ENCODE data around the gene RAD51AP2.

The RAD51AP2 gene

GRCh38 chr2:17543848-17544247 is 25.6 kb upstream of the RAD51AP2 start:
- Histone ChIP-seq H4K20me1 (ENCODE audit: control insufficient read depth, insufficient read depth, low read depth, low read length) (no peaks in the 10 kb centered on the region), H3K27me3 (ENCODE audit: control insufficient read depth, low read length) (peaks cover 31% of the 10 kb centered on the region), H3K36me3 (ENCODE audit: control insufficient read depth, low read length) (no peaks in the 10 kb centered on the region), H3K4me3 (ENCODE audit: low read length) (no peak overlapping the region), H3K79me2 (ENCODE audit: control insufficient read depth, low read length) (no peaks in the 10 kb centered on the region), H3K4me2 (ENCODE audit: low read length) (no peak overlapping the region), H3K9me3 (ENCODE audit: control insufficient read depth, insufficient read depth, low read length) (no peaks in the 10 kb centered on the region), H3K9me2 (replicated peaks; ENCODE audit: control insufficient read depth, low read length) (no peaks in the 10 kb centered on the region), H3K4me1 (ENCODE audit: control insufficient read depth, low read length) (no peaks in the 10 kb centered on the region), H3F3A (ENCODE audit: control insufficient read depth, insufficient read depth) (no peaks in the 10 kb centered on the region), H3K27ac (ENCODE audit: low read depth, low read length) (no peak overlapping the region)
- TF ChIP-seq EZH2phosphoT487 (IDR thresholded peaks at IDR 0.05; ENCODE audit: borderline replicate concordance, low read length), result no peak
- TF ChIP-seq, protein P1, sequence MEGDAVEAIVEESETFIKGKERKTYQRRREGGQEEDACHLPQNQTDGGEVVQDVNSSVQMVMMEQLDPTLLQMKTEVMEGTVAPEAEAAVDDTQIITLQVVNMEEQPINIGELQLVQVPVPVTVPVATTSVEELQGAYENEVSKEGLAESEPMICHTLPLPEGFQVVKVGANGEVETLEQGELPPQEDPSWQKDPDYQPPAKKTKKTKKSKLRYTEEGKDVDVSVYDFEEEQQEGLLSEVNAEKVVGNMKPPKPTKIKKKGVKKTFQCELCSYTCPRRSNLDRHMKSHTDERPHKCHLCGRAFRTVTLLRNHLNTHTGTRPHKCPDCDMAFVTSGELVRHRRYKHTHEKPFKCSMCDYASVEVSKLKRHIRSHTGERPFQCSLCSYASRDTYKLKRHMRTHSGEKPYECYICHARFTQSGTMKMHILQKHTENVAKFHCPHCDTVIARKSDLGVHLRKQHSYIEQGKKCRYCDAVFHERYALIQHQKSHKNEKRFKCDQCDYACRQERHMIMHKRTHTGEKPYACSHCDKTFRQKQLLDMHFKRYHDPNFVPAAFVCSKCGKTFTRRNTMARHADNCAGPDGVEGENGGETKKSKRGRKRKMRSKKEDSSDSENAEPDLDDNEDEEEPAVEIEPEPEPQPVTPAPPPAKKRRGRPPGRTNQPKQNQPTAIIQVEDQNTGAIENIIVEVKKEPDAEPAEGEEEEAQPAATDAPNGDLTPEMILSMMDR (IDR thresholded peaks at IDR 0.05; ENCODE audit: low read depth, low read length, poor library complexity, severe bottlenecking), result no peak

- H3K4me2 ChIP-seq (ENCODE audit: low read length), result no peak overlapping the region
- no peaks in the 10 kb centered on the region for H3F3A ChIP-seq (ENCODE audit: control insufficient read depth, insufficient read depth)
- no peaks in the 10 kb centered on the region for H3K9me3 ChIP-seq (ENCODE audit: control insufficient read depth, insufficient read depth, low read length)
- no peaks in the 10 kb centered on the region for H3K9me2 ChIP-seq (replicated peaks; ENCODE audit: control insufficient read depth, low read length)
- TF ChIP-seq EZH2phosphoT487 (IDR thresholded peaks at IDR 0.05; ENCODE audit: borderline replicate concordance, low read length), result no peak
- TF ChIP-seq, protein P1 (IDR thresholded peaks at IDR 0.05; ENCODE audit: low read depth, low read length, poor library complexity, severe bottlenecking), result no peak
- H3K27me3 ChIP-seq (ENCODE audit: control insufficient read depth, low read length), result peaks cover 36% of the 10 kb centered on the region
- no peaks in the 10 kb centered on the region for H3K79me2 ChIP-seq (ENCODE audit: control insufficient read depth, low read length)
- no peaks in the 10 kb centered on the region for H4K20me1 ChIP-seq (ENCODE audit: control insufficient read depth, insufficient read depth, low read depth, low read length)
- H3K4me3 ChIP-seq (ENCODE audit: low read length), result no peak overlapping the region
- H3K27ac ChIP-seq (ENCODE audit: low read depth, low read length), result no peak overlapping the region
- H3K36me3 ChIP-seq (ENCODE audit: control insufficient read depth, low read length), result no peaks in the 10 kb centered on the region
- no peaks in the 10 kb centered on the region for H3K4me1 ChIP-seq (ENCODE audit: control insufficient read depth, low read length)
These were observed 25.0 kb upstream of the RAD51AP2 start for GRCh38 chr2:17543131-17543660.

GRCh38 chr2:17542471-17542870 is 24.2 kb upstream of the RAD51AP2 start:
- H3K27me3 ChIP-seq (ENCODE audit: control insufficient read depth, low read length), result peaks cover 37% of the 10 kb centered on the region
- no peak overlapping the region for H3K27ac ChIP-seq (ENCODE audit: low read depth, low read length)
- no peaks in the 10 kb centered on the region for H3K79me2 ChIP-seq (ENCODE audit: control insufficient read depth, low read length)
- no peaks in the 10 kb centered on the region for H3K4me1 ChIP-seq (ENCODE audit: control insufficient read depth, low read length)
- no peak overlapping the region for H3K4me3 ChIP-seq (ENCODE audit: low read length)
- no peaks in the 10 kb centered on the region for H3K36me3 ChIP-seq (ENCODE audit: control insufficient read depth, low read length)
- no peak overlapping the region for H3K4me2 ChIP-seq (ENCODE audit: low read length)
- no peaks in the 10 kb centered on the region for H4K20me1 ChIP-seq (ENCODE audit: control insufficient read depth, insufficient read depth, low read depth, low read length)
- H3K9me2 ChIP-seq (replicated peaks; ENCODE audit: control insufficient read depth, low read length), result no peaks in the 10 kb centered on the region
- H3K9me3 ChIP-seq (ENCODE audit: control insufficient read depth, insufficient read depth, low read length), result no peaks in the 10 kb centered on the region
- TF ChIP-seq, protein P1 (IDR thresholded peaks at IDR 0.05; ENCODE audit: low read depth, low read length, poor library complexity, severe bottlenecking), result no peak
- no peak for TF ChIP-seq EZH2phosphoT487 (IDR thresholded peaks at IDR 0.05; ENCODE audit: borderline replicate concordance, low read length)
- no peaks in the 10 kb centered on the region for H3F3A ChIP-seq (ENCODE audit: control insufficient read depth, insufficient read depth)

All from DOHH2 (cell line).